SK-N-SH (cell line): ENCODE data around the gene PBX1. TPM values are rescaled to one million over a fixed set of nuclear protein-coding genes. Genes with fewer than 3 reads are reported as not detected.

Experiments used
- CTCF ChIA-PET: fragments of 300-600, 350-600 bp; formaldehyde crosslinking; extraction: SDS; loops from one replicate; lab custom pipeline; 2021; lab: Yijun Ruan, JAX
- POLR2A ChIA-PET: fragments of 350-600 bp; sonication (Branson Sonifier 250); formaldehyde crosslinking; extraction: SDS; loops from one replicate; lab custom pipeline; 2020; ENCODE audit warnings: antibody characterized with exemption, inconsistent platforms; lab: Yijun Ruan, JAX
- DNase-seq: peaks from one replicate; pipeline ENCODE4 v3.0.0; 2012
- H2AFZ ChIP-seq: fragments of 200-600 bp; sonication (generic); 2 replicates; pipeline ENCODE4 v1.8.1; 2016; ENCODE audit warnings: antibody characterized with exemption, mild to moderate bottlenecking, low read depth
- H3F3A ChIP-seq: fragments of 200-600 bp; sonication (generic); replicated peaks from 2 replicates; pipeline ENCODE3; 2016; ENCODE audit warnings: antibody characterized with exemption, mild to moderate bottlenecking; ENCODE audit not compliant: insufficient read depth
- H3K27ac ChIP-seq, 2 experiments: fragments of 200-500 bp in 1 of 2; fragments of 200-600 bp in 1 of 2; sonication (Bioruptor generic) in 1 of 2; sonication (generic), shearing (Covaris generic) in 1 of 2; 2 replicates each; pipeline versions ENCODE4 v1.5.1 to v1.6.1; 2014 to 2016; ENCODE audit warnings: low read depth in 2 of 2, inconsistent platforms in 1 of 2, low read length in 1 of 2, mild to moderate bottlenecking in 1 of 2, mixed read lengths in 1 of 2
- H3K27me3 ChIP-seq: fragments of 200-600 bp; sonication (generic), shearing (Covaris generic); 2 replicates; pipeline ENCODE4 v1.6.1; 2016; ENCODE audit warnings: mixed run types; ENCODE audit not compliant: insufficient read depth
- H3K36me3 ChIP-seq, 2 experiments: fragments of 200-500 bp in 1 of 2; fragments of 200-600 bp in 1 of 2; sonication (Bioruptor generic) in 1 of 2; sonication (generic) in 1 of 2; replicated peaks in 1 of 2; 2 replicates each; pipeline versions ENCODE3 to v1.5.1; 2014 to 2016; ENCODE audit warnings: low read length in 1 of 2, mild to moderate bottlenecking in 1 of 2; ENCODE audit not compliant: insufficient read depth in 2 of 2, control insufficient read depth in 1 of 2
- H3K4me1 ChIP-seq, 2 experiments: fragments of 200-500 bp in 1 of 2; fragments of 200-600 bp in 1 of 2; sonication (Bioruptor generic) in 1 of 2; sonication (generic), shearing (Covaris generic) in 1 of 2; 2 replicates each; pipeline versions ENCODE4 v1.5.1 to v1.6.1; 2014 to 2016; ENCODE audit warnings: low read depth in 1 of 2, low read length in 1 of 2, mixed run types in 1 of 2; ENCODE audit not compliant: insufficient read depth in 2 of 2, control insufficient read depth in 1 of 2
- H3K4me2 ChIP-seq: fragments of 200-600 bp; sonication (generic), shearing (Covaris generic); 2 replicates; pipeline ENCODE4 v1.6.1; 2017; ENCODE audit warnings: mixed run types
- H3K4me3 ChIP-seq, 2 experiments: fragments of 200-500 bp in 1 of 2; fragments of 200-600 bp in 1 of 2; sonication (Bioruptor generic) in 1 of 2; sonication (generic), shearing (Covaris generic) in 1 of 2; 2 replicates each; pipeline versions ENCODE4 v1.5.1 to v1.8.1; 2014 to 2016; ENCODE audit warnings: low read depth in 2 of 2, inconsistent platforms in 1 of 2, low read length in 1 of 2, mild to moderate bottlenecking in 1 of 2, mixed read lengths in 1 of 2, moderate library complexity in 1 of 2
- H3K79me2 ChIP-seq: fragments of 200-600 bp; sonication (generic); 2 replicates; pipeline ENCODE4 v1.8.1; 2017; ENCODE audit warnings: mild to moderate bottlenecking; ENCODE audit not compliant: insufficient read depth
- H3K9ac ChIP-seq: fragments of 200-600 bp; sonication (generic); 2 replicates; pipeline ENCODE4 v1.6.1; 2017; ENCODE audit warnings: mixed run types
- H3K9me2 ChIP-seq: fragments of 200-600 bp; sonication (generic); 2 replicates; pipeline ENCODE4 v1.6.1; 2017; ENCODE audit warnings: mixed run types
- H3K9me3 ChIP-seq: fragments of 200-600 bp; sonication (generic); 2 replicates; pipeline ENCODE4 v1.6.1; 2017; ENCODE audit warnings: mixed run types, mild to moderate bottlenecking, moderate library complexity
- H4K20me1 ChIP-seq: fragments of 200-600 bp; sonication (generic); 2 replicates; pipeline ENCODE4 v1.6.1; 2017; ENCODE audit warnings: mild to moderate bottlenecking, mixed run types; ENCODE audit not compliant: insufficient read depth
- CHD2 ChIP-seq: fragments of 150-350 bp; IDR thresholded peaks from 2 replicates; pipeline ENCODE4 v1.6.1; 2018; ENCODE audit warnings: low read length; ENCODE audit not compliant: partially characterized antibody
- FOSL2 ChIP-seq: IDR thresholded peaks from 2 replicates; pipeline ENCODE4 v1.4.0; 2012; ENCODE audit warnings: low read depth, mild to moderate bottlenecking, moderate library complexity, borderline replicate concordance
- FOXJ3 ChIP-seq: sonication (generic); formaldehyde crosslinking; IDR thresholded peaks from 2 replicates; pipeline ENCODE4 v1.5.1; 2020; ENCODE audit warnings: mild to moderate bottlenecking, missing genetic modification reagents
- GATA2 ChIP-seq: sonication (generic); formaldehyde crosslinking; IDR thresholded peaks from 2 replicates; pipeline ENCODE4 v1.5.0; 2020; ENCODE audit warnings: mild to moderate bottlenecking, missing genetic modification reagents
- JUND ChIP-seq: IDR thresholded peaks from 2 replicates; pipeline ENCODE4 v1.4.0; 2012
- MEF2A ChIP-seq: IDR thresholded peaks from 2 replicates; pipeline ENCODE4 v1.4.0; 2012; ENCODE audit warnings: low read depth, borderline replicate concordance
- MXI1 ChIP-seq: IDR thresholded peaks from 2 replicates; pipeline ENCODE4 v1.6.1; 2012; ENCODE audit warnings: mild to moderate bottlenecking, low read depth, low read length, improper control_type of control experiment
- NFIC ChIP-seq: IDR thresholded peaks from 2 replicates; pipeline ENCODE4 v1.4.0; 2012; ENCODE audit warnings: borderline replicate concordance
- NRF1 ChIP-seq: IDR thresholded peaks from 2 replicates; pipeline ENCODE4 v1.6.1; 2012; ENCODE audit warnings: low read depth, mild to moderate bottlenecking, low read length
- POLR2AphosphoS5 ChIP-seq: IDR thresholded peaks from 2 replicates; pipeline ENCODE4 v1.6.1; 2012; ENCODE audit warnings: low read depth, low read length
- RAD21 ChIP-seq: IDR thresholded peaks from 2 replicates; pipeline ENCODE4 v1.6.1; 2012; ENCODE audit warnings: mild to moderate bottlenecking, low read length
- RXRA ChIP-seq: IDR thresholded peaks from 2 replicates; pipeline ENCODE4 v1.4.0; 2012; ENCODE audit warnings: low read depth, mild to moderate bottlenecking, borderline replicate concordance
- SIN3A ChIP-seq: IDR thresholded peaks from 2 replicates; pipeline ENCODE4 v1.6.1; 2012; ENCODE audit warnings: low read depth, mild to moderate bottlenecking, low read length, moderate library complexity, borderline replicate concordance
- SMC3 ChIP-seq: IDR thresholded peaks from 2 replicates; pipeline ENCODE4 v1.6.1; 2012; ENCODE audit warnings: low read depth, low read length, improper control_type of control experiment
- TAF1 ChIP-seq: IDR thresholded peaks from 2 replicates; pipeline ENCODE4 v1.6.1; 2012; ENCODE audit warnings: low read depth, mild to moderate bottlenecking, low read length, moderate library complexity, borderline replicate concordance
- TEAD4 ChIP-seq: IDR thresholded peaks from 2 replicates; pipeline ENCODE4 v1.4.0; 2012; ENCODE audit warnings: mild to moderate bottlenecking, borderline replicate concordance; ENCODE audit not compliant: insufficient read depth
- WGBS: methylation state at CpG from one replicate; pipeline ENCODE4 v1.1.6; 2017; ENCODE audit warnings: low lambda C conversion rate; 5-methylcytosine and 5-hydroxymethylcytosine counted together
- polyA plus RNA-seq, 3 experiments: library from polyadenylated mRNA; depleted of rRNA; stranded (reverse); fragments of >200 nt; gene quantifications; 2 replicates each; pipeline ENCODE4 v1.2.3, GENCODE V29; 2012
- TF ChIP-seq, protein P1 (sequence below): IDR thresholded peaks from 2 replicates; pipeline ENCODE4; 2012
- TF ChIP-seq, protein P2 (sequence below): fragments of 150-350 bp; IDR thresholded peaks from 2 replicates; pipeline ENCODE4 v1.6.1; 2017; ENCODE audit warnings: antibody characterized with exemption, low read length, low read depth, borderline replicate concordance

PBX1 gene
- polyA plus RNA-seq, 1 of the 3 experiments (the other 2 are of a cell fraction) = 27.0 TPM

DNA sequence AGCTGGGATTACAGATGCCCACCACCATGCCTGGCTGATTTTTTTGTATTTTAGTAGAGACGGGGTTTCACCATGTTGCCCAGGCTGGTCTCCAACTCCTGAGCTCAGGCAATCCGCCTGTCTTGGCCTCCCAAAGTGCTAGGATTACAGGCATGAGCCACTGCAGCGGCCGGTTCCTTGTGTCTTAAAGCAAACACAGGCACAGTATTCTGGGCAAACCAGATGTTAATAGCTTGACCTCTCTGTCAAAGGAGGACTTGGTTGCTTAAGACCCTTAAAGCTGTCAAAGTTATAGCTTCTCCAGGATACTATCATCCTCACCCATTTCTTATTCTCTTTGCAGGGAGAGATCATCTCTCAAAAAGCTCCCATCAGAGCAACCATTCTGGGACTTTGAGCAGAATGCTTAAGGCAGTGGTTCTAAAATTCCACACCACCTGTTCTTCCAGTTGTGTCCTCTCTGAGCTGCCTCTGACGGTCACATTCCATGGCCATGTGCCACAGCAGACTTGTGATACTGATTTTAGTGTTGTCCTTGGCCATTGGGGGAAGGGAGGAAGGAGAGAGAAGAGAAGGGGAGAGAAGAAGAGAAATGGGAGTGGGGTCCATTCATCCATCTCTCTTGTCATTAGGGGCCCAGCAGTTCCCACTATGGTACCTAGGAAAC lies 81.8 kb downstream of the PBX1 start:
- no peak for TF ChIP-seq NFIC
- no peak for TF ChIP-seq TEAD4
- no peak for TF ChIP-seq POLR2AphosphoS5
- TF ChIP-seq SMC3 = no peak
- no peak for TF ChIP-seq MEF2A
- TF ChIP-seq CHD2 = no peak
- TF ChIP-seq GATA2 = no peak
- no peak for TF ChIP-seq TAF1
- no peak for TF ChIP-seq FOSL2
- TF ChIP-seq NRF1 = no peak
- H3K9ac ChIP-seq = no peak overlapping the region
- H3K27ac ChIP-seq = no peak overlapping the region
- no peak for DNase-seq
- POLR2A ChIA-PET = no interaction called here
- H3K4me1 ChIP-seq = peaks cover 29 to 41% of the 10 kb centered on the region in 2 experiments
- H3K36me3 ChIP-seq = no peaks in the 10 kb centered on the region
- H3K79me2 ChIP-seq = no peaks in the 10 kb centered on the region
- peaks cover 32% of the 10 kb centered on the region for H3F3A ChIP-seq
- H3K4me2 ChIP-seq = 0 out of 2 replicates have a peak overlapping the region, but pooled peaks have one; percentile 8
- no peak overlapping the region for H2AFZ ChIP-seq
- H3K27me3 ChIP-seq = no peaks in the 10 kb centered on the region
- H3K4me3 ChIP-seq = no peak overlapping the region
- CTCF ChIA-PET = interaction anchor here (0.9 to 1.1 kb wide), 2 partner anchors 146 to 474 kb away, joined by 3 to 4 read pairs; no protein-coding TSS in a partner anchor
- no peaks in the 10 kb centered on the region for H3K9me2 ChIP-seq
- no peaks in the 10 kb centered on the region for H4K20me1 ChIP-seq
- no peaks in the 10 kb centered on the region for H3K9me3 ChIP-seq
- 93% methylated on average over 5 of the region's 5 CpGs for WGBS

DNA sequence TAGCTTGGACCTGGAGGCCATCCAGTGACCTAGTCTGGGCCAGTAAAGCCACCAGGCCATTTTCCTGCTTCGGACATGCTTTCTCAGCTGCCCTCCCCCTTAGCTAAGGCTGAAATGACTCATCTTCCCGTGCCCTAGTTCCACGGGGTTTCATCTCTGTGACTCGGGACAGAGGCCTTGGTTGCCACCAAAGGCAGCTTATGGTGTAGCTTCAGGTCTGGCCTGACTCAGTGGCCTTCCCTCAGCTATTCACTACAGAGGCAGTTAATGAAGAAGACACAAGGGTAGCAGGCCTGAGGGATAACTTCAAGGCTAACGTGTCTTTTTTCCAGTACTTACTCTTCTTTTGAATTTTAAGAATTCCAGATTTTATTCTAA lies 82.4 kb downstream of the PBX1 start:
- ChIA-PET CTCF (interaction anchor here (0.9 to 1.1 kb wide), 2 partner anchors 146 to 475 kb away, joined by 3 to 4 read pairs; no protein-coding TSS in a partner anchor), POLR2A (no interaction called here)
- WGBS = 59% methylated on average over 4 of the region's 5 CpGs
- no peaks in the 10 kb centered on the region for H3K9me3 ChIP-seq
- H3K36me3 ChIP-seq = peaks cover 0 to 2% of the 10 kb centered on the region in 2 experiments
- H3K9me2 ChIP-seq = no peaks in the 10 kb centered on the region
- DNase-seq = no peak
- no peak overlapping the region for H2AFZ ChIP-seq
- H3K27me3 ChIP-seq = no peaks in the 10 kb centered on the region
- no peaks in the 10 kb centered on the region for H3K79me2 ChIP-seq
- no peak overlapping the region for H3K4me3 ChIP-seq
- H3K27ac ChIP-seq = no peak overlapping the region
- peaks cover 31% of the 10 kb centered on the region for H3F3A ChIP-seq
- peaks cover 29 to 36% of the 10 kb centered on the region in 2 experiments for H3K4me1 ChIP-seq
- H3K4me2 ChIP-seq = 0 out of 2 replicates have a peak overlapping the region, but pooled peaks have one; percentile 8
- TF ChIP-seq FOXJ3 (CRISPR knock-in tag) (no peak), JUND (0 out of 2 replicates have a peak, but pooled peaks have one; percentile 14), RAD21 (no peak), FOSL2 (peak; percentile 44), TAF1 (no peak)
- H4K20me1 ChIP-seq = no peaks in the 10 kb centered on the region
- no peak overlapping the region for H3K9ac ChIP-seq

DNA sequence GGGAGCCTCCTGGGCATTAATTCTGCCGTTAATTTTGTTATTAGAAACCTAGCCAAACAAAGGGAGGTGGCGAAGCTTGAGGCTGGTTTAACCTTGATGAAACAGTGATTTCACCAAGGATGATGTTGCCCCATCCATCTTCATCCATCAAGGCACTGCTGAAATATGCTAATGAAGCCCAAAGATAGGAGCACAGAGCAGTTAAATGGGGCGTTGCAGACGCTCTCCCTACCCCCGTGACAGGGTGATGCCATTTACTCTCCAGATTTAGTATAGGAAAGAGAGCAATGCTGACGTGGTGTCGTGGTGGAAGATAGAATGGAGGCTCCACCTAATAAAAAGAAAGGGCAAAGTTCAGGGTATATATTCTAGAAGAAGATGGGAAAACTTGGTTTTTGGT lies 84.0 kb downstream of the PBX1 start:
- Histone ChIP-seq H3K27ac (no peak overlapping the region), H3K4me1 (peaks cover 19 to 20% of the 10 kb centered on the region in 2 experiments), H3K9me2 (no peaks in the 10 kb centered on the region), H3K4me3 (no peak overlapping the region), H3K27me3 (no peaks in the 10 kb centered on the region), H2AFZ (no peak overlapping the region), H3K9ac (no peak overlapping the region), H3K36me3 (peaks cover 0 to 2% of the 10 kb centered on the region in 2 experiments), H3K9me3 (no peaks in the 10 kb centered on the region), H3K4me2 (no peak overlapping the region), H3K79me2 (no peaks in the 10 kb centered on the region), H4K20me1 (no peaks in the 10 kb centered on the region), H3F3A (peaks cover 17% of the 10 kb centered on the region)
- over 99% methylated on average over 7 of the region's 7 CpGs for WGBS
- ChIA-PET CTCF (interaction anchor here (0.9 kb wide), 1 partner anchor 31 kb away, joined by 3 read pairs; no protein-coding TSS in a partner anchor), POLR2A (no interaction called here)
- no peak for DNase-seq
- TF ChIP-seq RXRA (no peak), SIN3A (no peak), FOSL2 (no peak), MEF2A (no peak), MXI1 (no peak)
- TF ChIP-seq, protein P1, sequence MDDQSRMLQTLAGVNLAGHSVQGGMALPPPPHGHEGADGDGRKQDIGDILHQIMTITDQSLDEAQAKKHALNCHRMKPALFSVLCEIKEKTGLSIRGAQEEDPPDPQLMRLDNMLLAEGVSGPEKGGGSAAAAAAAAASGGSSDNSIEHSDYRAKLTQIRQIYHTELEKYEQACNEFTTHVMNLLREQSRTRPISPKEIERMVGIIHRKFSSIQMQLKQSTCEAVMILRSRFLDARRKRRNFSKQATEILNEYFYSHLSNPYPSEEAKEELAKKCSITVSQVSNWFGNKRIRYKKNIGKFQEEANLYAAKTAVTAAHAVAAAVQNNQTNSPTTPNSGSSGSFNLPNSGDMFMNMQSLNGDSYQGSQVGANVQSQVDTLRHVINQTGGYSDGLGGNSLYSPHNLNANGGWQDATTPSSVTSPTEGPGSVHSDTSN = no peak
- TF ChIP-seq, protein P2, sequence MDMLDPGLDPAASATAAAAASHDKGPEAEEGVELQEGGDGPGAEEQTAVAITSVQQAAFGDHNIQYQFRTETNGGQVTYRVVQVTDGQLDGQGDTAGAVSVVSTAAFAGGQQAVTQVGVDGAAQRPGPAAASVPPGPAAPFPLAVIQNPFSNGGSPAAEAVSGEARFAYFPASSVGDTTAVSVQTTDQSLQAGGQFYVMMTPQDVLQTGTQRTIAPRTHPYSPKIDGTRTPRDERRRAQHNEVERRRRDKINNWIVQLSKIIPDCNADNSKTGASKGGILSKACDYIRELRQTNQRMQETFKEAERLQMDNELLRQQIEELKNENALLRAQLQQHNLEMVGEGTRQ = no peak
